ENCODE data around the gene SMIM20.
A peak's percentile ranks its signal among the peaks of the same experiment; 100 is the strongest.
"Not testable (repeated sequence)": the region's sequence is repeated elsewhere in the genome, so short reads cannot be mapped to it uniquely, and the experiment has no call there.

The SMIM20 gene

GRCh38 chr4:25913851-25914669 lies at the start of gene SMIM20:
TSS of gene SMIM20 (plus strand) at chr4:25914220. CDS start at chr4:25914314, 94 bp downstream.
- peak; percentile 83 for DNase-seq

- DNase-seq: no peak
Measured at GRCh38 chr4:25865586-25865985, 48.4 kb upstream of the SMIM20 start.

GRCh38 chr4:25866401-25866800 lies 47.6 kb upstream of the SMIM20 start:
- not testable (repeated sequence) for DNase-seq

- DNase-seq: no peak
Measured at GRCh38 chr4:25867781-25868294, 46.2 kb upstream of the SMIM20 start.

- no peak for DNase-seq
Measured at GRCh38 chr4:25870081-25870480, 43.9 kb upstream of the SMIM20 start.

- DNase-seq: no peak
Measured at GRCh38 chr4:25872851-25873631, 41.0 kb upstream of the SMIM20 start.

- no peak for DNase-seq
Measured at GRCh38 chr4:25873632-25874129, 40.3 kb upstream of the SMIM20 start.

- no peak for DNase-seq
Measured at GRCh38 chr4:25874655-25875054, 39.4 kb upstream of the SMIM20 start.

GRCh38 chr4:25875281-25875745 lies 38.7 kb upstream of the SMIM20 start:
- DNase-seq: no peak

- no peak for DNase-seq
Measured at GRCh38 chr4:25878676-25879075, 35.3 kb upstream of the SMIM20 start.

- no peak for DNase-seq
Measured at GRCh38 chr4:25879091-25879584, 34.9 kb upstream of the SMIM20 start.

GRCh38 chr4:25879587-25879986 lies 34.4 kb upstream of the SMIM20 start:
- no peak for DNase-seq

GRCh38 chr4:25879991-25880651 lies 33.9 kb upstream of the SMIM20 start:
- DNase-seq: no peak

- DNase-seq: no peak
Measured at GRCh38 chr4:25881193-25881592, 32.8 kb upstream of the SMIM20 start.

GRCh38 chr4:25882226-25882625 lies 31.8 kb upstream of the SMIM20 start:
- no peak for DNase-seq

GRCh38 chr4:25883565-25883964 lies 30.5 kb upstream of the SMIM20 start:
- no peak for DNase-seq

- no peak for DNase-seq
Measured at GRCh38 chr4:25884031-25884782, 29.8 kb upstream of the SMIM20 start.

GRCh38 chr4:25888781-25889180 lies 25.2 kb upstream of the SMIM20 start:
- DNase-seq: no peak

GRCh38 chr4:25889589-25890503 lies 24.2 kb upstream of the SMIM20 start:
- DNase-seq: no peak

GRCh38 chr4:25890571-25891485 lies 23.2 kb upstream of the SMIM20 start:
- DNase-seq: no peak
